ENCODE results near the gene HIF1AN. TPM values are rescaled to one million over a fixed set of nuclear protein-coding genes. Genes with fewer than 3 reads are reported as not detected.

Gene HIF1AN
- total RNA-seq, 1 experiment from 2014 or later: 58.7 TPM

- H3K4me3 Mint-ChIP-seq: no peak overlapping the region
- no peak overlapping the region for H3K18ac ChIP-seq (ENCODE audit: insufficient read length, low read depth, low read length)
- no peak overlapping the region for H4K91ac ChIP-seq (ENCODE audit: insufficient read length, low read depth, low read length)
- no peaks in the 10 kb centered on the region for H3K36me3 Mint-ChIP-seq (ENCODE audit: insufficient read depth in 1 of 3, low read depth in 3 of 3)
- no CpG with 5 or more reads among the region's 6 CpGs for WGBS (ENCODE audit: extremely low coverage, insufficient read length, low lambda C conversion rate)
- no peak overlapping the region for H2BK12ac ChIP-seq (ENCODE audit: insufficient read length, low read depth, low read length)
- H2AK5ac ChIP-seq (ENCODE audit: insufficient read length, low read length): no peak overlapping the region
- no peak overlapping the region for H2BK5ac ChIP-seq (ENCODE audit: insufficient read length, low read length)
- no peak overlapping the region for H3K4ac ChIP-seq (ENCODE audit: low read depth, low read length)
- no peaks in the 10 kb centered on the region for H3K9me3 ChIP-seq (ENCODE audit: control insufficient read depth, low read depth, low read length)
- peak; percentile 15 for DNase-seq
- no peak overlapping the region for H3K23ac ChIP-seq (ENCODE audit: insufficient read length, low read depth, low read length)
- H3K27me3 Mint-ChIP-seq (ENCODE audit: low read depth): peaks cover 2% of the 10 kb centered on the region
- no peak overlapping the region for H3K27ac ChIP-seq (ENCODE audit: insufficient read length, low read depth, low read length)
- no peak overlapping the region for H3T11ph ChIP-seq (ENCODE audit: low read length)
- no peaks in the 10 kb centered on the region for H3K79me1 ChIP-seq (ENCODE audit: insufficient read depth, low read depth, low read length, poor library complexity, severe bottlenecking)
- no peak overlapping the region for H2AFZ ChIP-seq (ENCODE audit: low read length)
- no peak overlapping the region for H4K5ac ChIP-seq (ENCODE audit: insufficient read length, low read depth, low read length)
- no peak overlapping the region for H3K9ac ChIP-seq (ENCODE audit: extremely low read depth, insufficient read length, low read length)
- H3K56ac ChIP-seq (ENCODE audit: insufficient read length, low read depth, low read length): no peak overlapping the region
- no peak overlapping the region for H4K8ac ChIP-seq (replicated peaks; ENCODE audit: insufficient read length, low read depth, low read length)
- H3K4me2 ChIP-seq (ENCODE audit: insufficient read depth, insufficient read length, low read length): no peak overlapping the region
- peaks cover 0 to 4% of the 10 kb centered on the region in 2 experiments; a peak in 1 of 5 replicates for H3K9me3 Mint-ChIP-seq
- H3K23me2 ChIP-seq (ENCODE audit: insufficient read length, low read depth, low read length, poor library complexity, severe bottlenecking): no peaks in the 10 kb centered on the region
- no peaks in the 10 kb centered on the region; the same call in 1 of the 2 replicates for H3K4me1 ChIP-seq (ENCODE audit: insufficient read depth, low read length)
- no peak for TF ChIP-seq CTCF (conservative IDR thresholded peaks at IDR 0.05)
- no peaks in the 10 kb centered on the region; the same call in 1 of the 2 replicates for H3K27me3 ChIP-seq (ENCODE audit: insufficient read depth, low read length)
- H2BK15ac ChIP-seq (ENCODE audit: low read depth, low read length): no peak overlapping the region
- no peak overlapping the region for H2BK20ac ChIP-seq (ENCODE audit: low read depth, low read length, poor library complexity, severe bottlenecking)
- no peak overlapping the region for H3K27ac Mint-ChIP-seq
- H2BK120ac ChIP-seq (ENCODE audit: low read depth, low read length, poor library complexity, severe bottlenecking): no peak overlapping the region
- H3K79me2 ChIP-seq (ENCODE audit: insufficient read depth, low read length): no peaks in the 10 kb centered on the region
- H3K4me1 Mint-ChIP-seq: peaks cover 7 to 20% of the 10 kb centered on the region in 2 experiments
- no peak overlapping the region for H3K14ac ChIP-seq (ENCODE audit: insufficient read depth, low read length)
- no peaks in the 10 kb centered on the region for H4K20me1 ChIP-seq (ENCODE audit: control insufficient read depth, insufficient read depth, insufficient read length)
These were observed 32.1 kb downstream of the HIF1AN start for GRCh38 chr10:100567826-100568225.

Data from H9 (cell line).